Measurements from ENCODE around the gene ANOS1. TPM values are rescaled to one million over a fixed set of nuclear protein-coding genes. Genes with fewer than 3 reads are reported as not detected.

ANOS1 gene
- polyA plus RNA-seq, 1 of the 3 experiments (the other 2 are of a cell fraction) = under 0.01 TPM

GRCh38 chrX:8721536-8721935 is 10.4 kb downstream of the ANOS1 start:
- Histone ChIP-seq H3K79me2 (ENCODE audit: insufficient read depth) (no peaks in the 10 kb centered on the region), H3F3A (replicated peaks; ENCODE audit: insufficient read depth) (no peaks in the 10 kb centered on the region), H3K9ac (no peak overlapping the region), H4K20me1 (ENCODE audit: insufficient read depth) (no peaks in the 10 kb centered on the region), H3K4me2 (no peak overlapping the region), H3K9me2 (no peaks in the 10 kb centered on the region), H3K27me3 (ENCODE audit: insufficient read depth) (no peaks in the 10 kb centered on the region), H3K36me3 (replicated peaks in 1 of 2; ENCODE audit: control insufficient read depth in 1 of 2, insufficient read depth in 2 of 2, low read length in 1 of 2) (no peaks in the 10 kb centered on the region), H3K27ac (ENCODE audit: low read depth in 2 of 2, low read length in 1 of 2) (no peak overlapping the region), H3K9me3 (no peaks in the 10 kb centered on the region), H3K4me3 (ENCODE audit: low read depth in 2 of 2, low read length in 1 of 2) (no peak overlapping the region), H2AFZ (ENCODE audit: low read depth) (no peak overlapping the region), H3K4me1 (ENCODE audit: control insufficient read depth in 1 of 2, insufficient read depth in 2 of 2, low read depth in 1 of 2, low read length in 1 of 2) (no peaks in the 10 kb centered on the region)
- WGBS (ENCODE audit: low lambda C conversion rate) = 25% methylated on average over 2 of the region's 2 CpGs
- DNase-seq = no peak
- CTCF ChIA-PET = interaction anchor here (0.9 kb wide), 1 partner anchor 17 kb away, joined by 5 read pairs; no protein-coding TSS in a partner anchor
- POLR2A ChIA-PET = no interaction called here
- TF ChIP-seq TEAD4 (IDR thresholded peaks at IDR 0.05; ENCODE audit: borderline replicate concordance, insufficient read depth) = no peak
- TF ChIP-seq, protein P1, sequence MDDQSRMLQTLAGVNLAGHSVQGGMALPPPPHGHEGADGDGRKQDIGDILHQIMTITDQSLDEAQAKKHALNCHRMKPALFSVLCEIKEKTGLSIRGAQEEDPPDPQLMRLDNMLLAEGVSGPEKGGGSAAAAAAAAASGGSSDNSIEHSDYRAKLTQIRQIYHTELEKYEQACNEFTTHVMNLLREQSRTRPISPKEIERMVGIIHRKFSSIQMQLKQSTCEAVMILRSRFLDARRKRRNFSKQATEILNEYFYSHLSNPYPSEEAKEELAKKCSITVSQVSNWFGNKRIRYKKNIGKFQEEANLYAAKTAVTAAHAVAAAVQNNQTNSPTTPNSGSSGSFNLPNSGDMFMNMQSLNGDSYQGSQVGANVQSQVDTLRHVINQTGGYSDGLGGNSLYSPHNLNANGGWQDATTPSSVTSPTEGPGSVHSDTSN (IDR thresholded peaks at IDR 0.05) = no peak
- TF ChIP-seq FOXM1 (IDR thresholded peaks at IDR 0.05; ENCODE audit: low read depth) = no peak
- TF ChIP-seq RAD21 (IDR thresholded peaks at IDR 0.05; ENCODE audit: low read length) = no peak
- no peak for TF ChIP-seq NRF1 (IDR thresholded peaks at IDR 0.05; ENCODE audit: low read depth, low read length)
- TF ChIP-seq, protein P2, sequence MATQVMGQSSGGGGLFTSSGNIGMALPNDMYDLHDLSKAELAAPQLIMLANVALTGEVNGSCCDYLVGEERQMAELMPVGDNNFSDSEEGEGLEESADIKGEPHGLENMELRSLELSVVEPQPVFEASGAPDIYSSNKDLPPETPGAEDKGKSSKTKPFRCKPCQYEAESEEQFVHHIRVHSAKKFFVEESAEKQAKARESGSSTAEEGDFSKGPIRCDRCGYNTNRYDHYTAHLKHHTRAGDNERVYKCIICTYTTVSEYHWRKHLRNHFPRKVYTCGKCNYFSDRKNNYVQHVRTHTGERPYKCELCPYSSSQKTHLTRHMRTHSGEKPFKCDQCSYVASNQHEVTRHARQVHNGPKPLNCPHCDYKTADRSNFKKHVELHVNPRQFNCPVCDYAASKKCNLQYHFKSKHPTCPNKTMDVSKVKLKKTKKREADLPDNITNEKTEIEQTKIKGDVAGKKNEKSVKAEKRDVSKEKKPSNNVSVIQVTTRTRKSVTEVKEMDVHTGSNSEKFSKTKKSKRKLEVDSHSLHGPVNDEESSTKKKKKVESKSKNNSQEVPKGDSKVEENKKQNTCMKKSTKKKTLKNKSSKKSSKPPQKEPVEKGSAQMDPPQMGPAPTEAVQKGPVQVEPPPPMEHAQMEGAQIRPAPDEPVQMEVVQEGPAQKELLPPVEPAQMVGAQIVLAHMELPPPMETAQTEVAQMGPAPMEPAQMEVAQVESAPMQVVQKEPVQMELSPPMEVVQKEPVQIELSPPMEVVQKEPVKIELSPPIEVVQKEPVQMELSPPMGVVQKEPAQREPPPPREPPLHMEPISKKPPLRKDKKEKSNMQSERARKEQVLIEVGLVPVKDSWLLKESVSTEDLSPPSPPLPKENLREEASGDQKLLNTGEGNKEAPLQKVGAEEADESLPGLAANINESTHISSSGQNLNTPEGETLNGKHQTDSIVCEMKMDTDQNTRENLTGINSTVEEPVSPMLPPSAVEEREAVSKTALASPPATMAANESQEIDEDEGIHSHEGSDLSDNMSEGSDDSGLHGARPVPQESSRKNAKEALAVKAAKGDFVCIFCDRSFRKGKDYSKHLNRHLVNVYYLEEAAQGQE (IDR thresholded peaks at IDR 0.05; ENCODE audit: low read depth, low read length) = no peak
- no peak for TF ChIP-seq EP300 (IDR thresholded peaks at IDR 0.05; ENCODE audit: borderline replicate concordance in 1 of 2, low read depth in 1 of 2, low read length in 1 of 2)
- TF ChIP-seq SIN3A (IDR thresholded peaks at IDR 0.05; ENCODE audit: borderline replicate concordance, low read depth, low read length) = no peak
- no peak for TF ChIP-seq RCOR1 (IDR thresholded peaks at IDR 0.05; ENCODE audit: low read length)
- TF ChIP-seq MXI1 (IDR thresholded peaks at IDR 0.05; ENCODE audit: low read depth, low read length) = no peak
- no peak for TF ChIP-seq SMC3 (IDR thresholded peaks at IDR 0.05; ENCODE audit: low read depth, low read length)
- TF ChIP-seq POLR2AphosphoS5 (IDR thresholded peaks at IDR 0.05; ENCODE audit: low read depth, low read length) = no peak
- no peak for TF ChIP-seq CTCF (IDR thresholded peaks at IDR 0.05)
- TF ChIP-seq JUND (IDR thresholded peaks at IDR 0.05) = no peak
- TF ChIP-seq, protein P3, sequence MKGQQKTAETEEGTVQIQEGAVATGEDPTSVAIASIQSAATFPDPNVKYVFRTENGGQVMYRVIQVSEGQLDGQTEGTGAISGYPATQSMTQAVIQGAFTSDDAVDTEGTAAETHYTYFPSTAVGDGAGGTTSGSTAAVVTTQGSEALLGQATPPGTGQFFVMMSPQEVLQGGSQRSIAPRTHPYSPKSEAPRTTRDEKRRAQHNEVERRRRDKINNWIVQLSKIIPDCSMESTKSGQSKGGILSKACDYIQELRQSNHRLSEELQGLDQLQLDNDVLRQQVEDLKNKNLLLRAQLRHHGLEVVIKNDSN (IDR thresholded peaks at IDR 0.05; ENCODE audit: borderline replicate concordance, low read depth) = no peak
